Medulla oblongata (tissue), 1 donor: ENCODE results near the gene KLHL3.

Source experiments
- DNase-seq: peaks from one replicate; pipeline ENCODE4 v3.0.0-alpha.2; 2015; ENCODE audit errors: extremely low spot score

Gene KLHL3

DNA sequence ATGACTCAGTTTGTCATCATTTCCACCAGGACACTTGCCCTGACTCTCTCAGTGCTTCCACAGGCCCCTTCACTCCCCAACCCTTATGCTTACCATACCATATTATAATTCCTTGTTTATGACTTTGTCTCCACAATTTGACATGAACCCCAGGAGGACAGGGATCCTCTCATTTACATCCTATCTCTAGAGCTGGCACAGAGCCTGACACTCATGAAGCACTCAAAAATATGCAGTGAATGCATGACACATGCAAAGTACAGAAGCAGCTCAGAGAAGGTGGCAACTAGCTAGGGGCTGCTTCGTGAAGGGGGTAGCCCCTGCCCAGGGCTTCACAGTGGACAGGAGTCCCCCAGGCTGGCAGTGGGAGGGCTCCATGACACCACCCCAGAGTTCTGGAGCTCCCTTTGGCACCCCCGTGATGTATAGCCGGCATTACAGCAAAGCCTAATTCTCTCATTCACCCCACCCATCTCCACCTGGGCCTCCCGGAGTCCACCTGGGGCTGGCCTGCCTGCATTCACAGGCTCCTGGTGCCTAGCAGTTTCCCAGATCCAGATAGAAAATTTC, 124.8 kb downstream of the KLHL3 start:
- no peak for DNase-seq

DNA sequence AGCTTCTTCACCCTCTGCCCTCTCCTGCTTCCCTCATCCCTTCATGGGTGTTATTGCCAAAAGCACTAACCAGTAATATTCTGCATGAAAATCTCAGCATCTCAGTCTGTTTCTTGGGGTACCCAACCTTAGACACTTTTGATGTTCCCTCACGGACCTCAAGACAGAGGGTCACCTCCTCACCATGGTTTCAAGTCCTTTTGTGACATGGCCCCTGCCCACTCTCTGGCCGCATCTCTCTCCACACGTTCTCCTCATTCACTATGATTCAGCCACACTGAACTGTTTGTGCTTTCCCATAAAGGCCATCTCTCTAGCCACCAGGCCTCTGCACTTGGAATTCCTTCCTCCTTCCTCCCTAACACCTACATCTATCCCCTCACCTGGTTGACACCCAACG, 125.3 kb downstream of the KLHL3 start:
- no peak for DNase-seq

DNA sequence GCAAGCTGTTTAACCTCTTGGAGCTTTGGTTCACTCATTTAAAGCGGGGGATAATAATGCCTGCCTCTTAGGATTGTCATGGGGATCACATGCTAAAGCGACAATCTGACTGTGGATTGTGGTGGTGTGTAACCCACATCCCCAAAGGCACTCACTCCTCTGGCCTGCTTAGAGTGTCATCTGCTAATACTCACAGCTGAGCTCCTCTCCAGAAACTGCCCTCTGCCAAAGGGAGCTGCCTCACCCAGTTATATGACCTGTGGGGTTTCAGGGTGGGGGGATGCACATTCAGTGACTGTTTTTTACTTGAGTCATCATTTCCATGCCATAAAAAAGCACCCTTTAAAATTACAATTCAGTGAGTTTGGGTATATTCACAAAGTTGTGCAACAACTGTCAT, 126.8 kb downstream of the KLHL3 start:
- no peak for DNase-seq

DNA sequence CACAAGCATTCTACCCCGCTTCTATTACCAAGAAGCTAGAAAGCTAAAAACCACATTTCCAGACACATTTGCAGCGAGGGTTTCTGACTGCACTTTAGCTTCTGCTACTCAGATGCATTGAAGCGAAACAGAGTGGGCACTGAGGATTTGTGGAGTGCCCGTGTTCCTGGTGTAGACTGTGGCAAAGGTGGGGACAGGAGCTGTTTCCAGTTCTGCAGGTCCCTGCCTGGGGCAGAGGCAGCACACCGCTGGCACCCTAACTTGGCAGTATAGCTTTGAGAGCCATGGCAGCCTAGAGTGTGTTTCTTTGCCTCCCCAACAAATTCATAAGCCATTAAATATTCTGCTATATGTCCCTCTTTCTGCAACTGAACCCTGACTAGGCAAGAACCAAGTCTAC, 128.1 kb downstream of the KLHL3 start:
- DNase-seq, result no peak

DNA sequence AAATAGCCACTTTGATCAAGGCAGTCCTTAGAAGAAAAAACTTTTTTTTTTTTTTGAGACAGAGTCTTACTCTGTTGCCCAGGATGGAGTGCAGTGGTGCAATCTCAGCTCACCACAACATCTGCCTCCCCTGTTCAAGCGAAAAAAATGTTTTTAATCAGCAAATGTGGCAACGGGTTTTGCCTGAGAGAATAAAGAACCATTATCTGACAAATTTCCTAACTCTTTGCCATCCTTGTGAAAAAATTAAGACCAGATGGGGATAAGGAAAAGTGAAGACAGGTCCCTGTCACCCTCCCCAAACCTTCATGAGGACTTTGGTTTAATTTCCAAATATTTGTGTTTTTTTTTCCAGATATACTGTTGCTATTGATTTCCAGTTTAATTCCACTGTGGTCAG, 129.5 kb downstream of the KLHL3 start:
- DNase-seq, result no peak

DNA sequence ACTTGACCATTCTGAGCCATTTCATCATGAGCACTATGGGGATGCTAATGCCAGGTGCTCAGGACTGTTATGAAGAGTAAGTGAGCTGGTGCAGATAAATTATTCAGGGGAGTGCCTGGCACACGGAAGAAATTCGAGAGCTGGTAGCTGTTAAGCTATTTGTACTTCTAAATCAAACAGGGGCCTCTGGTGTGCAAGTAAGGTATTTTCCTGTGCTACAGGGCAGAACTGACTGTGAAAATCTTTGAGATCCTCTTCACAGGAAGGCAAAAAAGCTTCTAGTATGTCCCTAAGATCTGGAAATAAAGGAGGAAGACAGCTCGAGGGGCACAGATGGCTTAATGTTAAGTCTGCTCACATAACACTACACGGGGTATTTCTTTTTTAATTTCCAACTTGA, 130.5 kb downstream of the KLHL3 start:
- no peak for DNase-seq

DNA sequence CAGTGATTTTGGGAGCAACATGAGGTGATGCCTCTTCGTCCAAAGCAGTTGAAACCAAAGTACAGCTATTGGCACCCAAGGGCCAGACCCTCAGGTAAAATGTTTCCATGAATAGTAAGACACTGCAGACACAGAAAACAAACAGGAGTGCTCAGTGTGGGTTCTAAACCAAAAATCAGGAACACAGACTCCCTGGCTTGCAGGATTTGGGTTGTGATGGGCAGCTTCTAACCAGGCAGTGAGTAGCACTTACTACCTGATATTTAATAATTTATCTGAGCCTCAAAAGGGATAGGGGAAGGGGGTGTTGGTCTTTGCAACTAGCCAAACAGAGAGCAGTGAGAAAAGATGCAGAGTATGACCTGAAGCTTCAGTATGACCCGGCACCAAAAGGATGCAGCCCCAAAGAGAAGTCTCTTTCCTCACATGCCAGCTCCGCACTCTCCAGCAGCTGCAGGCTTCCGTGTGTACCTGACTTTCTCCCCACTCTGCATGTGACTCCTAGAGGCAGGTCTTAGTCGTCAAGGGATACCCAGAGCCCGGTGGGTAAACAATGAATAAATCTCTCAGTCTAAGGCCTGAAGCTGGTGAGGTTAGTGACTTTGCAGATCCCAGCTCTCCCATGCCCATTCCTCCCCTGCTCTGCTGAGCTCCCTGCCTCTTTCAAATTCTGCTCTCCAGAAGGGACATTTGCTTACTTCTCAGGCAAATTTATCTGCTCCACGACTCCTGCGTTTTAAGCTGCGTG, 131.4 kb downstream of the KLHL3 start:
- DNase-seq, result no peak

DNA sequence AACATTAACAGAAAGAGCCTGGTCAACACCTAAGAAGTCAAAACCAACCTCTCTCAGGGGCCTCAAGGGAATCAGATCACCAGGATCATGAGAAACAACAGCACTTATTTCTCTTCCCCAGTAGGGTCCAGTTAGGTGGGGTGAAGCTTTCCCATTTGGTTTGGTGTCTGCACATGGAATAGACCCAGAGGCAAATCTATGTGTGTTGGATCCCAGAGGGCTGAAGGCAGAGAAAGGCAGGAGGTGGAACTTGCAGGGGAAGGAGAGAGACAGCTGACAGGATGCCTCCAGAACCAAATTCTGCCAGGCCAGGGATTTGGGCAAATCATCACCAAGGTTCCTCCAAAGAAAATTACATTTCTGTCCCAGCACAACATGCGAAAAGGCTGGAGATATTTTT, 132.0 kb downstream of the KLHL3 start:
- DNase-seq, result no peak

DNA sequence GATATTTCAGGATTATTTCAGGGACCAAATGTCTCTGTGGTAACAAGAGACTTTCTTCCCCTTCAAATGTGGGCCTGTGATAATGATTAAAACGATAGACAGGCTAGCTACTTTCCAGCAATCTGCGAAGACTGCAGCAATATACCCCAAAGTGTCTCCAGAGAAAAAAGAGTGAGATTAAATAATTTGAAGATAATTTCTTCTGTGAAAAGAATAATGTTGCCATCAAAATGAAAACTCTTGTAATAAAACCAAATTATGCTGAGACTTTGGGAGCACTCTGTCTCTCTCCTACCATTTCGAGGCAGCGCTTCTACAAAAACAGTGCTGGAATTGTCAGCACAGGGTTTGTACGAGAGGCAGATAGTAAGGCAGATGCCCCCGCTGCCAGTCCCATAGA, 132.5 kb downstream of the KLHL3 start:
- DNase-seq, result no peak

DNA sequence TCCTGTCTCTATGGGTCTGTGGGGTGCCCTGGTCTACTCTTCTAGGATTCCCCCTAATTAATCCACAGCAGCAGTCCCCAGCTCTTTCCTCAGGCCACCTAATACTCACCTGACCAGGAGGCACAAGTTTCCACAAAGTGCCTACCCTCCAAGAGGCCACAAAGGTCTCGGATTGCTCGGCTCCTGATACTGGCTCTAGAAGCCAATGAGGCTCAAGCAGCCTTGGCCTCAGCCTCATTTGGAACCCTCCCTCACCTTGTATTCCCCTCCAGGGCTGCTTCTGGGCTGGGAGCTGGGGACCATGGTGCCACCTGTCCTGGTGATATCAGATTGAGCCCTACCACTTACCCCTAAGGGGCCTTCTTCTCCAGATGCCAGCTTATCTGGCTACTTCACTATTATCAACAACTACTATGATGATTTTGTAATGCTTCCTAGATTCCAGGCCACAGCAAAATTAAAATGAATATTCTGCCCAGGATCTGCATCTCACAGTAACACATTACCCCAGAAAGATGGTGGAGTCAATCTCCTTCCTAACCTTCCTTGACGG, 133.1 kb downstream of the KLHL3 start:
- DNase-seq, result no peak

DNA sequence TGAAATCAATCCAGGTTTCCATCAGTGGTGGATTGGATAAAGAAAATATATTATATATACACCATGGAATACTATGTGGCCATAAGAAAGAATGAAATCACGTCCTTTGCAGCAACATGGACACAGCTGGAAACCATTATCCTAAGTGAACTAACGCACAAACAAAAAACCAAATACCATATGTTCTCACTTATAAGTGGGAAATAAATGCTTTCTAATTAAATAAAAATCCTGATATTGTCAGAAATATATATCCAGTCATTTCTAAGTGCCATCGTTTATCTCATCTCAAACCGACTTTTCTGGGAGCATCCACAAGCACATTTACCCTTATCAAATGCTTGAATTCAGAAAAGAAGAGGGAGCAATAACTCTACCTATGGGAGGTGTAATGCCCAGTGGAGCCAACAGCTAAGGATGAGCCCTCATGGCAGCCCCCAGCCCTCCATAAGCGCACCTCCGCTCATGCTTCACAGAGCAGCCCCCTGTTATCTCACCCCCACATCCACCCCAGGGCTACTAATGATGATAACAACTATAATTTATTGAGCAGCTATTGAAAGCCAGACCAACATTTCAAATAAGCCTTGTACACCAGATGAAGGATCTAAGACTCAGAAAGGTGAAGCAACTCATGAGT, 135.0 kb downstream of the KLHL3 start:
- DNase-seq, result no peak

DNA sequence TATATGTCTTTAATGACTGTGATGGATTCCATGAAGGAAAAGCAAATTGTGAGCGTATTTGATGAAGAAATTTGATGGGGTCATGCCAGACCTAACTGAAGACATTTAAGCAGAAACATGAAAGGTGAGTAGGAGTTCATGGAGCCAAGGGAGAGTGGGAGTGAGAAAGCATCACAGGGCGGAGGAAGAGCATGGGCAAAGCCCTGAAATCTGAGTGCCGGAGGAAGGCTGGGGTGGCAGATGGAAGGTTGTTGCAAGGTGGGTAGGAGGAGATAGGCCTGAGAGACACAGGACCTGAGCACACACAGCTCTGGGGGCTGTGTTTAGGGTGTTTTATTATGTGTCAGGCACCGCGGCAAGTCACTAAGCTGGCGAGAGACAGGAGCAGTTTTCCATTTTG, 136.4 kb downstream of the KLHL3 start:
- DNase-seq, result no peak

DNA sequence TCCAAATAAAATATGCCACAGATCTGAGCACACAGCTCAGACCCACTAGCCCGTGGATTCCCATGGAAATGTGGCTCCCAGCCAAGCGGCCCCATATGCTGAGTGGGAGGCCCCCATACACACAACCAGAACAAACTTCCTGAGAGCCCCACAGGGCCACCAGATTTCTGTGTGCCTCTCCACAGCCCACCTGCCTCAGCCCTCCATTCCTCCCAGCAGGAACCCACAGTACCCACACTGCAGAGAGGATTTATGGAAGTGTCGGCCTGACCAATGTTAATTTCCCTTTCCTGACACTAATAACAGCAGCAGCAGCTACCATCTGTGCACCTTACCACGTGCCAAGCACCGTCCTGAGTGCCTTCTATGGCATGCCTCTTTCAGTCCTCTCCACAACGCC, 137.5 kb downstream of the KLHL3 start:
- no peak for DNase-seq

DNA sequence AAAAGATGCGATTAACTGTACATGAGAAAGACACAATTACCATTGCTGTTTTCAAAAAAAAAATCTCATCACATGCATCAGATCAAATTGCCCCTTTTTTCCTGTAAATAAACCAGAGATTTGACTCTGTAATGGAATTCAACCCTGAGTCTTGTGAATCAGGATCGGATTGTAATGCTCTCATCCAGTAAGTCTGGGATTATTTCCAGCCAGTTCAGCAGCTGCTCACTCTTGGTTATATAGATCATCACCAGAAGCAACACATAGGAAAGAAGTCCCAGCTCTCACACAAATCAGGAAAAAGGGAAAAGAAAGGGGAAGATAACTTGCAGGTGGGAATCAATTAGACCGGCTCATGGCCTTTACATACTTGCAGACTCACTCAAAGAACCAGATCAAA, 138.9 kb downstream of the KLHL3 start:
- DNase-seq, result no peak

DNA sequence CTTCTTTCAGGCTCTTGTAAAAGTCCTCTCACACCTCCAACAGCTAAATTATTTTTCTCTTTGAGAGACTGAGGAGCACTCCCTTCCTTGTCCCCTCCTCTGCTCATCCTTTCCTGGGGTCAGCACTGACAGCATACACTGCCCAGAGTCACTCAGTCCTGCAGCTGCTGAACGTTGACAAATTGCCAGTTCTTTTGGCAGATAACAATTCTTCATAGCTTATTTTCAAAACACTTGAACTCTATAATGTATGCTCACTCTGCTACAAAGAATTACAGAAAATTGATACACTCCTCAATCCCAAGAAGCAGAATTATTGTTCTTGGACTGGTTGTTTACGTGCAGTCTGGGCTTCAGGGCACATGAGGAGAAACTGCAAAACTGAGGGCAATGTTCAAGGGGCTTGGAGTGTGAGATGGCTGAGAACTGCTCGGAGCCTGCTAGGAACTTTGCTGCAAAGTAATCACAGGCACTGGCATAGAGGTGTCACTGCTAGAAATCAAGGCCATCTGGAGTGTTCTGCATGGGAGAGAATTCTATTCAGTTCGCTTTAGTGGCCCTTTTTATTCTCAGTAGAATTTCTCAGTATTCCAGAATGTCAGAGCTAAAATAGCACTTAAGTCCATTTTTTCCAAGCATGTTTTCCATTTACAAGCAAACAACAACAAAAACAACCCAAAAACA, 140.4 kb downstream of the KLHL3 start:
- no peak for DNase-seq

DNA sequence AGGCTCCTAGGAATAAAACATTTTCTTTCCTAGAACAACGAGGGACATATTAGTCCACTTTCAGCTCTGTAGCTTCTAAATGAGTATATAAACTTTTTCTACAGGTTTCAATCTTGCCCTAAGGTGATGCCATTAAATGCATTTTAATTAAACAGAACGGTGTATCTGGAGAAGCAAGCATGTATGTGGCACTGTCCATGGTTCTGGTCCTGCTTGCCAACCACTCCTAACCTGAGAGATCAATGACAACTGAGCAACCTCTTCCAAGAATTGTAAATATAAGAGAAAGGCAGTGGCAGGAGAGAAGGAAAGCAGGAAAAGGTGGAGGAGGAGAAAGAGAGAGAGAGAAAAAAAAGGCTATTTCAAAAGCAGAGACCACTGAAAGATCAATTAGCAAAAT, 141.2 kb downstream of the KLHL3 start:
- DNase-seq, result no peak

DNA sequence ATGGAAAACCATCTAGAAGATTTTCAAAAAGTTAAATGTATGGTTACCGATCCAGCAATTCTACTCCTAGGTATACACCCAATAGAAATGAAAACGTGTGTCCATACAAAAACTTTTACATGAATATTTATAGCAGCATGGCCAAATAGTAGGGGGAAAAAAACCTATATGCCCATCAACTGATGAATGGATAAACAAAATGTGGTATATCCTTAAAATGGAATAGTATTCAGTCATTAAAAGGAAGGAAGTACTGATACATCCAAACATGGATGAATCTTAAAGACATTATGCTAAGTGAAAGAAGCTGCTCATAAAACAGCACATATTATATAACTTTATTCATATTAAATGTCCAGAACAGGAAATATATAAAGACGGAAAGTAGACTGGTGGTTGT, 143.6 kb downstream of the KLHL3 start:
- DNase-seq, result no peak

DNA sequence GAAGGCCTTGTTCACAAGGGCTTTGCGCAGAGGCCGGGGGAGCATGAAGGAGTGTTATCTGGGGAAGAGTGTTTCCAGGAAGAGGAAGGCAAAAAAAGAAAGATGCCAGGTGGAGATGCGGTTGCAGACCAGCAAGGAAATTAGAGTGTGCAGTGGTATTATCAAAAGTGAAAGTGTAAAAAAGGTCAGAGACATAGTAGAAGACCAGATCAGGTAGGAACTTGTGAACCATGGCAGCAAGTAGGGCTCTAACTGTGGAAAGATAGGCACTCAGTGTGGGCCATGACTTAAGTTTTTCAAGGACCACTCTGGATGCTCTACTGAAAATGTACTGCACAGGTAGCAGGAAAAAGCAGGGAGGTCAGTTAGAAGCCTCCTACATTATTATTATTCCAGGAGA, 146.7 kb downstream of the KLHL3 start:
- no peak for DNase-seq

DNA sequence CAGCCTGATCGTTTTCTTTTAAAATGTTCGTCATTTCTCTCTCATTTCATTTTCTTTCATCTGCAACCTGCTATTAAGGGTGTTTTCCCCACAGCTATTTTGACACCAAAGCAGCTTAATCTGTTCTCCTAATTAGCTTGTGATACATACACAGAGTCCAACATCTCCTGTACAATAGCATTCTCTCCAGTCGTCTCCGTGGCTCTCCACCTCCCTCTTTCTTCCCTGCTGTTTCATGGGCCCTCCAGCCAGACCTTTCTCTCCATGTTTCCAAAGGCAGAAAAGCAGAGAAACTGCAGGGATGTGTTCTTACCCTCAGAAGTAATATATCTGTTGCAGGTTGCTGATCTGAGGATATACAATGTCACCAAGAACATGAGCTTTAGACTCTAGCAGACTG, 148.0 kb downstream of the KLHL3 start:
- no peak for DNase-seq

DNA sequence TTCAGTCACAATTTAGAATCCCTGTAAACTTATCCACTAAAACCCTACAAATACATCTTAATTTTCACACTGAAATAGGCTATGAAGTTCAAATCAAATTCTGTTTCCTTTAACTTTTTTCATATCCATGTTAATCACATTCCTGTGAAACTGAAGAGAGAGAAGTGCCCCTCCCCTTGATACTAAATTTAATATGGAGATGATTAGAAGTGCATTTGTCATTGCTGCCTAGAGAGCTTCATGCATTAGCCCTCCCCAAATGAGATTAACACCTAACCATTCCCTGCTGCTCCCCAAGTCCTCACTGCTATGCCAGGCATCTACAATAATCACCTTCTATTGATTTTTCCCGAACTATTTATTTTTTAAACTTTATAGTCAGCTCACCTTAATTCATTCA, 151.6 kb downstream of the KLHL3 start:
- no peak for DNase-seq

DNA sequence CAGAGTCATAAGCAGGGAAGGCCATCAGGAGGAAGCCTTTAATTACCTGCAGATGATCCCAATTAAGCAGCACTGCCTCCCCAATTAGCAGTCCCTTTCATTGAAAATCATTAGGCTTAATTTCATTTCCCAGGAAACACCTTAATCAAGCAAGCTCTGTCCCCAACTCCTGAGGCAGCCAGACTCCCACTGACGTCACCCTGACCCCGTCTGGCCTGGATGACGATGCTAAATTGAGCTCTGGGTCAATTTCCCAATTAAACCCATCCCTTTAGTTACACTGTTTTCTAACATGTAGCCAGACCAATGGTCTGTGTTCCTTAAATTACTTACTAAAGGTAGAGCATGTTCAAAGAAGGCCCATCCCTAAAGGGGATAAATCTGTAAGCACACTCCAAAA, 152.8 kb downstream of the KLHL3 start:
- no peak for DNase-seq

DNA sequence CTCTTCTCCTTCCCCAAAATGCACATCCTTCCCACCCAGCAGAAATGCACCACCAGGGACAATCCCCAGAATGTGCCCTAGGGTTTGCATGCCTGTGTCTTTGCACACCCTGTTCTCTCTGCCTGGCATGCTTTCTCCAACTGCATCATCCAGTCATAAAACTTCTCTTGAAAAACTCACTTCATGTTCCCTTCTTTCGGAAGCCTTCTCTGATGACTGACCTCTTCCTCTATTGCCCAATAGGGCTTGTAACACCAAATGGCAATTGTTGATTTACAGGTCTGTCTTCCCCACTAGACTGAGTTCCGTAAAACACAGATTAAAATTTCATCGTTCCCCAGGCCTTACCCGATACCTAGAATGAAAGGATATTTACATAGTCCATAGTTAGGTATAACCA, 153.7 kb downstream of the KLHL3 start:
- DNase-seq, result no peak

DNA sequence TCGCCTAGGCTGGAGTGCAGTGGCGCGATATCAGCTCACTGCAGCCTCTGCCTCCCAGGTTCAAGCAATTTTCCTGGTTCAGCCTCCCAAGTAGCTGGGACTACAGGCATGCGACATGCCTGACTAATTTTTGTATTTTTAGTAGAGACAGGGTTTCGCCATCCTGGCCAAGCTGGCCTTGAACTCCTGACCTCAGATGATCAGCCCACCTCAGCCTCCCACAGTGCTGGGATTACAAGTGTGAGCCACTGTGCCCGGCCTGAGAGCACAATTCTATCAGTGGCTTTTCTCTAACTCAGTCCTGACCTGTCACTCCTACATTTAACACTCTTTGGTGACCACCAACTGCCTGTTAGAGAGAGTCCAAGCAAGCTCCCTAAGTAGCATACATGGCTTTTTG, 154.1 kb downstream of the KLHL3 start:
- DNase-seq, result no peak
